GDM1 (cell line): ENCODE data around the gene MRPL34.

Experiments
- DNase-seq: peaks from one replicate; lab custom pipeline; 2025; lab: John Stamatoyannopoulos, UW

MRPL34 gene

DNA sequence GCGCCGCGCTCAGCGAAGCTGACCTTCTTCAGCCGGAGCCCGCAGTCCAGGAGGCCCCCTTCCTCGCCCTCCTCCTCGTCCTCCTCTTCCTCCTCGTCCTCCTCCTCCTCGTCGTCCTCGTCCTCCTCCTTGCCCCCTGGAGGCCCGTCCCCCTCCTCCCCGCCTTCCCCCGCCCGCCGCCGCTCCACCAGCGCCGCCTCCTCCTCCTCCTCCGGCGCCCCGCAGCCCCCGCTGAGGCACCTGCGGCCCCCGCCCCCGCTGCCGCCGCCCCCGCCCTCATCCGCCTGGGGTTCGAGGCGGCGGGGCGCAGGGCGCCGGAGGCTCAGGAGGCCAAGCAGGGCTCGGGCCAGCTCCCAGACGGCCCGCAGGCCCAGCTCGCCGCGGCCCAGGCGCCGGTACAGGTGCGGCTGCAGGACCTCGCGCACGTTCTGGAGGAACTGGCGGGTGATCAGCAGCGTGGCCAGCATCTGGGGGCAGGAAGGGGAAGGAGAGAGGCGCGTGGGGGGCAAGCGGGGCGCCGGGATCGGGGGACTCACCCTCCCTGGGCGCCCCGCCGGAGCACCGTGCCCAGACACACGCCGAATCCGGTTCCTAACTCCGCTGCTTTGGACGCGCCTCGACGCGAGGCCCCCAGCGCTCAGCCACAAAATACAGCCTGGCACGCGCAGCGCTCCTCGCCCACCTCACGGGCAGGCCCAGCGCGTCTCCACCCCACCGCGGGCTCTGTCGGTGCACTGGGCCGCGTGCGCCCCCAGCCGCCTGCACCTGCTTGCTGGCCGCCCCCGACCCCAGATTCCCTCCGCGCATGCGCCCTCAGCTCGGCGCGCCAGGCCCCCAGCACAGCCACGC, 23.1 kb downstream of the MRPL34 start:
- DNase-seq = no peak

DNA sequence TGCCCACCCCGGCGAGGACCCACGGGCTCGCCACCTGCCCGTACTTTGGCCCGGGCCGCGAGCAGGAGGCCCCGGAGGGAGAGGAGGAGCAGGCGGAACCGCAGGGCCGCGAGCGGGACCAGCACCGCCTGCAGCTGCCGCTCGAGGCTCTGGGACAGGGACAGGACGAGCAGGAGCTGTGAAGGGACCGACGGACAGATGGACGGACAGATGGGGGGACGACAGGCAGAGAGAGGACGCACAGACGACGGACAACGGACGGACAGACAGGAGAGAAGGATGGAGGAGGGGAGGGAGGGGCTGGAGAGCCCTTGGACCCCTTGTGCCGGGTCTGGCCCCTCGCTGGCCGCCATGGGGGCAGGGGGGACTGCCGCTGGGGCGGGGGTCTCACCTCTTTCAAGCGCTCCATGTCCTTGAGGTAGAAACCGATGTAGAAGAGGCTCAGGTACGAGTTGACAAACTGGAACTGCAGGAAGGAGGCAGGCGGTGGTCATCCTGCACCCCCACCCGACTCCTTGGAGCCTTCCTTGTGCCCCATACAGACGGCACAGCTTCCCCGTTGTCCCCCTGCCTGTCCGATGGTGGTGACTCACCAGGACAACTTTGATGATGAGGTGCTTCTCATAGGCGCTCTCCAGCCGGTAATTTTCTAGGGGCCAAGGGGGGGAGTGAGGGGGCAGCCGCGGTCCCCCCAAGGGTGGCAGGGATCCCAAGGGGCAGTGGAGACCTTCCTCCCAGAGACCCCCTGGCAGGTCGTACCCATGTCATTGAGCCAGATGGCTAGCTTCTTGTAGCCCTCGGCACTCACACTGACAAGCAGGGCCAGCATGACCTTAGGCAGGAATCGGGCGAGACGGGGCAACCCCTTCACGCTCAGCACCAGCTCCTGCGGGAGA, 23.9 kb downstream of the MRPL34 start:
- no peak for DNase-seq

DNA sequence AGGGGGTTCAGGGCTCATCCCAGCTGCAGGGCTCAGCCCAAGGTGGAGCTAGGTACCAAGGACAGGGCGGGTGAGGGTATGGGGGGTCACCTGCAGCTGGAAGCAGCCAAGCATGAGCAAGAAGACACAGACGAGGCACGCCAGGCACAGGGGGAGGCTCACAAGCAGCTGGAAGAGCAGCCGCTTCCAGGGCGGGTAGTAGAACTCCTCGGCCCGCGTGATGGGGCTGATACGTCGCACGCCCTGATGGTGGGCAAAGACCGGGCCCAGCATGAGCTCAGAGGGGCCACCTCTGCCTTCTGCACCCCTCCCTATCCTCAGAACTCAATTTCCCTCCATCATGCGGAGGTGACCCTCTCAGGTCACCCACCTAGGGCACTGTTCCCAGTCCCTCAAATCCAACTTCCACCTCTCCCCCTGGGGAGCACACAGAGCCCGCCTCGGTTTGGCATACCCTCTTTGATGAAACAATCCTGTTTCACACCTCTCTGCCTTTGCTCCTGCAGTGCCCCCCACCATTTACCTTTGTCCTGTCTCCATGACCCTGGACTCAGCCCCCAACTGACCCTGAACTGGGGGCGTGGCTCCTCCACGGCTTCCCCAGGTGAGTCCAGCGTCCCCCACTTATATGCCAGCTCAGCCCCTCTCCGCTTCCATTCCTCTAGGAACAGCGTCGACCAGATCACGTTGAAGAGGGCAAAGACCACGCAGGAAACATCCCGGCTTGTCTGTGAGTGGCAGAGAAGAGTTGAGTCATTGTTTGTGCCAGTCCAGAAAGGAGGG, 24.8 kb downstream of the MRPL34 start:
- DNase-seq = no peak

DNA sequence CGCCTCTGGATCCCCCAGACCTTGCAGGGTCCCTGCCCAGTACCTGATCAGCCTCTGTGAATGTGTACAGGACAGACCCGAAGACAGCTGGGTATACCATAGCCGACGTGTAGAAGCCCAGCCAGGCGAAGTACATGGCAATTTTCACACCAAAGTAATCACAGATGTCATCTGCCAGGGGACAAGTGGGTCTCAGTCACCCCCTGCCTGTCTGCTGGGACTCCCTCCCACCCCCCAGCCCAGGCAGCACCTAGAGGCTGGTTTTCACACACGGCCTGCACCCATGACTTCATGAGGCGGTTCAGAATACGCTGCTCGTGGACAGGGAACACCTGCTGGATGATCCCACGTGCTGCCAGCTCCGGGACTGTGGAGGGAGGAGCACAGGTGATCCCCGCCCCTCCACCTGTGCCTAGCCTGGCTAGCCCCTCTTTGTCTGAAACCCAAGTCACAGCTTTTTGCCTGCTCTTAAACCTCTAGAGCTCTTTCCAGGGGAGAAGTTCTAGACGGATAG, 25.4 kb downstream of the MRPL34 start:
- DNase-seq = no peak

DNA sequence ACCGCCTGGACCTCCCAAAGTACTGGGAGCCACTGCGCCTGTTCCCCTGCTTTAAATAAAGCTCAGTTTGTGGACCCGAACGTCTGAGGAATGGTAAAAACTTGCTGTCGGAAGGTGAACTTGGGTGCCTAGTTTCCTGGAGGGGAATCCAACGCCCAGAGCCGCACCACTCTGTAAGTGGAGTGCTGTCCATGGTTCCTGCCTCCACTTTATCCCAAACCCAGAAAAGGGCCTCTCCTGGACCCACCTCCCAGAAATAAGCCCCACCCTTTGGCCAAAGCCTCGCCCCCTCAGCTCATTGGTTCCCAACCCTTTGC, 26.6 kb downstream of the MRPL34 start:
- no peak for DNase-seq

DNA sequence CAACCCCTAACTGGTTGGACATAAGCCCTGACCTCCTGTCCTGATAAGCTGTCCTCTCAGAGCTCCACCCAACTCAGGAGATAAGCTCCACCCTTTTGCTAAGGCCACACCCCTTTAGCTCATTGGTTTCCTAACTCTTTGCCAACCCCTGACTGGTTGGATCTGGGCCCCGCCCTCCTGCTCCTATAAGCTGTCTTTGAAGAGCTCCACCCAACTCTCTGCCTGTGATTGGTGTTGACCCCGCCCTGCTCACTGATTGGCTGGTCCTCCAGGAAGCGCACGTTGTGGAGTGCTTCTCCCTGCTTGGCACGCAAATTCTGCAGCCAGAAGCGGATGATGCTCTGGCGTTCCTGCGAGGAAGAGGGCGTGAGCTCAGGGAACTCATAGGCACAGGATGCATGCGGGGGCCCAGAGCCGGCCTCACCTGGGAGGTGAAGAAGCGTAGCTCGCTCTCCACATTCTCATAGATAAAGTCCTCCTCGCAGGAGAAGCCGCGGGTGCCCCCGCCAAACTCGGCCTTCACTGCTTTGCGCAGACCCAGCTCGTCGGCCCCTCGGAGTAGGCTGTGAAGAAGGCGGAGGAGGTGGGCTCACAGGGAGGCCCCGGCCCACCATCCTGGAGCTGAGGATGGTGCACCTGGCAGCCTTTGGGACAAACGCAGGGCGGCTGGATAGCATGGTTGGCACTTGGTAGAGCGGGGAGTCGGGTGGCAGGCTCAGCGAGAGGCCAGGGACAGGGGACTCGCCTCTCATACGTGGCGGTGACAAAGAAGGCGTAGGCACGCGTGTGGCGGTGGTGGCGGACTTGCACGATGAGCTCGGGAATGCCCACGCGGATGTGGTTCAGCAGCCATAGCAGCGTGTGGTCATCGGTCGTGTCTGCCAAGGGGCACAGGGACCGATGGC, 27.3 kb downstream of the MRPL34 start:
- DNase-seq = peak; percentile 60

DNA sequence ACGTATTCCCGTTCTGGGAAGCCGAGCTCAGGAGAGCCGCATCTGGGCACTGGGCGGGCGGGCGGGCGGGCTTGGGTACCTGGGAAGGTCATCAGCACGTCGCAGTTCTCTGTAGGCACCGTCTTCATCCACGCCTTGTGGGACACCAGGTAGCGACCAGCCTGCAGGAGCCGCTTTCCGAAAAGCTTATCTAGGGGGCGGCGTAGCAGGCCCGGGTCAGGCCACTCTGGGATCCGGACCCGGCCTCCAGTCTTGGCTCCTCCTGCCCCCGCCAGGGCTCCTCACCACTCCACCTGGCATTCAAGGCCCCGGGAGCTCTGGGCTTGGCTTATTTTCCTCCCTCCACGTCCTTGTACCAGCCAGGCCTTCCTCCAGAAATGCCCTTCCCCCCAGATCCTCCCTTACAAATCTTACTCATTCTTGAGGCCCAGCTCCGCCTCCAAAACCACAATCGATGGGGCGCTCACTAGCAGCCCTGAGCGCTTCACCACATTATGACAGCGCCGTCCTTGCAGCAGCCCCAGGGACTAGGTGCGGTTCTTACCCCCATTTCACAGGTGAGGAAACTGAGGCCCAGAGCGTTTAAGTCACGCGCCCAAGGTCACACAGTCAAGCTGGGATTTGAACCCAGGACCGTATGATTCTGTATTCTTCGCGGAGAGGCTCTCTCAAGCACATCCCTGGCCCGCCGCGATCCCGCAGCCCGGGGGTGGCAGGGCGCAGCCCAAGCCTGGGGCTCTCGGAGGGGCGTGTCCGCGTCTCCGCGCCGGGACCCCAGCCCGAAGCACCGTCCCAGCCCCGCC, 28.1 kb downstream of the MRPL34 start:
- DNase-seq = peak; percentile 46

DNA sequence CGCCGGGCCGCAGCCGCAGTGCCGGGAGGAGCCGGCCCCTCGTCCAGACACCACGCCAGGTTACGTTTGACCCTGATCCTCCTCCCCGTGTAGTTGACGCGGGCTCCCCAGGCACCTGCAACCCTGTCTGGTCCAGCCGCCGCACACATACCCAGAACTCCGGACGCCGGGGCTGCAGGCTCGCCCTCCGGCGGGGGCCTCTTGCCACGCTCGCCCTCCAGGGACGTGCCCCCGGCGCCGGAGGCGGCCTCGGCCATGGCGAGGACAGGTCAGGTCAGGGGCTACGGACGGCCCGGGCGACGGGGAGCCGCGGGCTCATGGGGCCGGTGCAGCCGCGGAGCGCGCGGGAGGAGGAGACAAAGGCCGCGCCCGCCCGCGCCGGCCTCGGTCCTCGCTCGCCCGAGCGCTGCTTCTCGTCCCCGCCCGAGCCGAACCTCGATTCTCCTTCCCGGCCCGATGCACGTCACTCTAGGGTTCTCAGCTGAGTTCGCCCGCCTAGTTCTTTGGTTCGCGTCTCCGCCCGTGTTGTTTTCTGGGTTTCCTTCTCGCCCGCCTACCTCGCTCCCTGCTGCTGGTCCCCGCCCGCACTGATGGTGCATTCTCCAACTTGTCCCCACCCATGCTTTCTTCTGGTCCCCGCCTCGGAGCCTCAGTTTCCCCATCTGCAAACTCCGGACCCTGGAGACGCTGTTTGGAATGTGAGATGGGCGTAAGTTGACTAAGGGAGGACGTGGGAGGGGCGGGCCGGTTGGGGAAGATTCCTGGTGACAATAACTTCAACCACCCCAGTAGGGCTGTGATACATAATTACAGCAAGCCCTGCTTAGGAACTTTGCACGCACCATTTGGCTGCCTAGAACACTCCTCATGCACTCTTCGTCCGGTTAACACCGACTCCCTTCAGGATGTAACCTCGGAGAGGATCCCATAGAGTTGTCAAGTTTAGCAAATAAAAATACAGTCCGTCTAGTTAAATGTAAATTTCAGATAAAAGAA, 29.0 kb downstream of the MRPL34 start, which contains the start of gene ANO8:
Gene ANO8, minus strand, starts transcription at position 442 of the 996 bp plus-strand sequence. Its CDS starts 185 bp downstream, at position 257.
- peak; percentile 93 for DNase-seq

DNA sequence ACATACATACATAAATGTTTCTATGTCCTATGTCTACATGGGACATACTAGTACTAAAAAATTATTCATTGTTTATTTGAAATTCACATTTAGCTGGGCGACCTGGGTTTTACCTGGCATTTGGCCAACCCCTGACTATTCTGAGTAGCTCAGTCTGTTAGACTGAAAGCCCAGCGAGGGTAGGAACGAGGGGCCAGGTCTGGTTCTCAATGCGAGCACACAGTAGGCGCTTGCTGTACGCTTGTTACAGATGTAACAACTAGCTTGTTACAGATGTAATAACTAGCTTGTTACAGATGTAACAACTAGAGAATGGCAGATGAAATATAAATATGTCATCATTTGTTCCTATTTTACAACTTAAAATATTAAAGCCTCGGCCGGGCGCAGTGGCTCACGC, 29.9 kb downstream of the MRPL34 start:
- no peak for DNase-seq

DNA sequence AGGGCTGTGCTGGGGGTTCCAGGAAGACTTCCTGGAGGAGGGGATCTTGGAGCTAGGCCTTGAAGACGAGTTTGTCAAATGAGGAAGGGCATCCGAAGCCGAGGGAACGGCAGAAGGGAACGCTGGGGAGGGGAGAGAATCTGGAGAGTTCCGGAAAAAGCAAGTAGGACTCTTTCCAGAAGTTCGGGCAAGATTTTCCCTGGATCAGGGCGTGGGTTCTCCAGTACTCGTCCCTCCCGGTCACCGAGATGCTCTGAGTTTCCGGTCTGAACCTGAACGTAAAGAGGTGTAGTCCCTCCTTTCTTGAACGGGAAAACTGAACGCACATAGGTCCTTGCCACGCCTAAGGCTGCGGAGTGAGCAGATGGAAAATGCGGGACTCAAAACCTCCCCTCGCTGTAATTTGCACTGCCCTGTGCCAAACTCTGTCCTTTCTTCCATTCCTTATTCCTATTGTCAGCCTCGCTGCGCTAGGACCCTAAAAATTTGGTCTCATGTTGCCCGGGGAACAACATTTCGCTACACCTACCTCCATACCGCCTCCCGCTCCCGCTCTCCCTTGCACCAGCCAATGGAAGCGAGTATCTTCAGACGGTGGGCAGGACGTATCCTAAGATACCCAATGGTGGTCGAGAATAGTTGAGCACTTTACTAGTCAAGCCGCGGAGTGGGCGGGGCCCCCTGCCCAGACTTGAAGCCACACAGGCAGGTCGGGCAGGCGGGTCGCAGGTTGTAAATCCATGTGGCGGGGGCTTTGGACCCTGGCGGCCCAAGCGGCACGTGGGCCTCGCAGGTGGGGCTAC, 31.4 kb downstream of the MRPL34 start, which contains the start of gene GTPBP3:
Gene GTPBP3, plus strand, starts transcription at position 682 of the 803 bp plus-strand sequence. Its CDS starts 59 bp downstream, at position 741.
- DNase-seq = peak; percentile 97

DNA sequence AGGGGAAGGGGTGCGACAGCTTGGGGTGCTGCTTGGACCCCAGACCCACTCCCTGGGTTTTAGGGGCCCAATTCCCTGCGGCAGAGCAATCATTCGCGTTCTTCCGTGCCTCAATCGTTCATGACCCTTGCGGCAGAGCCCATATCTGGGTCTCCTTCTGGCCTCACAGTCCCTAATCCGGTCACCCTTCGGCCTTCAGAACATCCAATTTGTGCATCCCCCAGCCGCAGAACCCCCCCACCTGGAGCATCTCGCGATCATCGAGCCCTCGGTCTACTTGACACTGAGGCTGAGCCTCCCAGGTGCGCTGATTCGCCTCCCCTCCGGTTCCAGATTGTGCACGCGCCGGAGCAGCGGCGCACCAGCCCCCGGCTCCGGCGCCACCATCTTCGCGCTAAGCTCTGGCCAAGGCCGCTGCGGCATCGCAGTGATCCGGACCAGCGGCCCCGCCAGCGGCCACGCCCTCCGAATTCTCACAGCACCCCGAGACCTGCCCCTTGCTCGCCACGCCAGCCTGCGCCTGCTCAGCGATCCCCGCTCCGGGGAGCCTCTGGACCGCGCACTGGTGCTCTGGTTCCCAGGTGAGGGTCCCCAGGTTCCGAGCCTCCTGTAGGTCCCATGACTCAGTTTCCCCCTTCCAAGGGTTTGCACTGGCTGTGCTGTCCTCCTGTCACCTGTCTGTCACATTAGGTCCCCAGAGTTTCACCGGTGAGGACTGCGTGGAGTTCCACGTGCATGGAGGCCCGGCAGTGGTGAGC, 32.2 kb downstream of the MRPL34 start:
- DNase-seq = no peak

DNA sequence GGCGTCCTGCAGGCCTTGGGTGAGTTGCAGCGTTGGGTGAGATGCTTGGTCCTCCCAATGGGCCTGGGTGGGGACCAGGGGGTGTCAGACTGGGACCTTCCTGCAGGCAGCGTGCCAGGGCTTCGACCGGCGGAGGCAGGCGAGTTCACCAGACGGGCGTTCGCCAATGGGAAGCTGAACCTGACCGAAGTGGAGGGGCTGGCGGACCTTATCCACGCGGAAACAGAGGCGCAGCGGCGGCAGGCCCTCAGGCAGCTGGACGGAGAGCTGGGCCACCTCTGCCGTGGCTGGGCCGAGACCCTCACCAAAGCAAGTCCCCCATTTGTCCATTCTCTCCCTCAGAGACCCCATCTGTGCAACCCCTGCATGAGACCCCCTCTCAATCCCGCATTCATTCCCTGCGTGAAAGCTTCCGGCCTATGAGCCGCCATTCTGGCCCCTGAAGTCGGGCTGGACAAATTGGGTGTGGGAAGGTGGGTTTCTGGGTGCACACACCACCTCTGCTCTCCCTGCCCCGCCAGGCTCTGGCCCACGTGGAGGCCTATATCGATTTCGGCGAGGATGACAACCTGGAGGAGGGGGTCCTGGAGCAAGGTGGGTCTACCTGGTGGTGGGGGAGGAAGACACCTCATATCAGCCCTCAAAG, 32.9 kb downstream of the MRPL34 start:
- DNase-seq = no peak

DNA sequence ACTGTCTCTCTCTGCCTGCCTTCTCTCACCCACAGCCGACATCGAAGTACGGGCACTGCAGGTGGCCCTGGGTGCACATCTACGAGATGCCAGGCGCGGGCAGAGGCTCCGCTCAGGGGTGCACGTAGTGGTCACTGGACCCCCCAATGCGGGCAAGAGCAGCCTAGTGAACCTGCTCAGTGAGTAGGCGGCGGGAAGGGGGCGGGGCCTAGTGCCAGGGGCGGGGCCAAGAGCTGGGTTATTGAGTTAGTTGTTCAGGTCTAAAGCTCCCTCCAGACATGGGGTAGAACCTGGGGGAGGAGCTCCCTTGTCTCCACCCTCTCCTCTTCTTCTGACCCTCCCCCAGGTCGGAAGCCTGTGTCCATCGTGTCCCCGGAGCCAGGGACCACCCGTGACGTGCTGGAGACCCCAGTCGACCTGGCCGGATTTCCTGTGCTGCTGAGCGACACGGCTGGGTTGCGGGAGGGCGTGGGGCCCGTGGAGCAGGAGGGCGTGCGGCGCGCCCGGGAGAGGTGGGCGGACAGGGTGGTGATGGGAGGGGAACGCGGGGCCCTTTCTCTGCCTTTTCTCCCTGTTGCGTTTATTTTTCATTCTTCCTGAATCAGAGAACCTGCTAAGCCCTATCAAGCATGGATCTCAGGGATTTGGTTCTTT, 33.5 kb downstream of the MRPL34 start:
- DNase-seq = no peak

DNA sequence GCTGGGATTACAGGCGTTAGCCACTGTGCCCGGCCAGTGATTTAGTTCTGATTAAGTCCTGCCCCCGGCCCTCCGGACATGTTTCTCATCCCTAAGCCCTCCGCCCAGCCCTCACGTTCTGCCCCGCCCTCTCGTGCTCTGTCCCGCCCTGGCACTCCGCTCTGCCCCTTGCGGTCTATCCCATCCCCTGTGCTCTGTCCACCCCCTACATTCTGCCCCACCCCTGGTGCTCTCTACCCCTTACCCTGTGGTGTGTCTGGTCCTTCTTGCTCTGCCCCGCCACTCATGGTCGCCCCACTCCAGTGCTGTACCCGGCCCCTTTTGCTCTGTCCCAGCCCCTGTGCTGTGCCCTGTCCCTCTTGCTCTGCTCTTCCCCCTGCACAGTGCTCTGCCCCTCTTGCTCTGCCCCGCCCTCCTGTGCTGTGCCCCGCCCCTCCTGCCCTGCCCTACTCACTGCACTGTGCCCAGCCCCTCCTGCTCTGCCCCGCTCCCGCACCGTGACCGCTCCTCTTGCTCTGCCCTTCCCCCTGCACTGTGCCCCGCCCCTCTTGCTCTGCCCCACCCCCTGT, 34.7 kb downstream of the MRPL34 start:
- DNase-seq = no peak

DNA sequence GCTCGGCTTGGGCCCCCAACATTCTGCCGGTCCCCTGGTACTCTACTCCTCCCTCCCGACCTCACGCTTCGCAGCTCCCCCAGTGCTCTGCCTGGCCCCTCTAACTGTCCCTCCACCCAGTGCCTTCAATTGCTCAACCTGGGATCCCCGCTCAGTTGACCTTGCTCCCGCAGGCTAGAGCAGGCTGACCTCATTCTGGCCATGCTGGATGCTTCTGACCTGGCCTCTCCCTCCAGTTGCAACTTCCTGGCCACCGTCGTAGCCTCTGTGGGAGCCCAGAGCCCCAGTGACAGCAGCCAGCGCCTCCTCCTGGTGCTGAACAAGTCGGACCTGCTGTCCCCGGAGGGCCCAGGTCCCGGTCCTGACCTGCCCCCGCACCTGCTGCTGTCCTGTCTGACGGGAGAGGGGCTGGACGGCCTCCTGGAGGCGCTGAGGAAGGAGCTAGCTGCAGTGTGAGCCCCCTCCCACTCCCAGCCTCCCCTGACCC, 35.2 kb downstream of the MRPL34 start:
- DNase-seq = no peak

DNA sequence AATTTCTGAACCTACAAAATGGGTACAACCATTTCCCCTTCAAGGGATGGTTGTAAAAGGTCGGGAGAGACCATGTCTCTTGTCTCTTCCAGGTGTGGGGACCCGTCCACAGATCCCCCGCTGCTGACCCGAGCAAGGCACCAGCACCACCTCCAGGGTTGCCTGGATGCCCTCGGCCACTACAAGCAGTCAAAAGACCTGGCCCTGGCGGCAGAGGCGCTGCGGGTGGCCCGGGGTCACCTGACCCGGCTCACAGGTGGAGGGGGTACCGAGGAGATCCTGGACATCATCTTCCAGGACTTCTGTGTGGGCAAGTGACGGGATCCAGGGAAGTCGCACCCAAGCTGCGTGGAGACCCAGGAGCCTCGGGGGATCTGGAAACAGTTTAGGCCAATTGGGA, 35.7 kb downstream of the MRPL34 start:
- no peak for DNase-seq
